ENCODE measurements around the gene CAPS.

Gene CAPS

DNA sequence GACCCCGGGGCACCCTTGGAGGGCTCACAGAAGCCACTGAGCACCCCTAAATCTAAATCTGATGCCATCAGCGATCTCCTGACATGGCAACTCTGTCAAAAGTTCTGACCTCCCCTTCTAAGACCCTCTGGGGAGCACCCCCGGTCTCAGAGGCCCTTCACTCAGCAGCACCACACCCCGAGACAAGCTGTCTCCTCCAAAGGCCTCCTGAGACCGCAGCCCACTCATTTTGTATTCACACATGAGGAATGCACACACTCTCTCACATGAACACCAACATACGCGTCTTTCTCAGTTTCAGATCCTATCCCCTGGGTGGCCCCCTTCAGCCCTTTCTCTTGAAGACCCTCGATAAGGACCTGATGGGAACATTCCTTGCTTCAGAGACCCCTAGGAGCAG is 13.1 kb upstream of the CAPS start:
- Histone ChIP-seq H3K9me3 (ENCODE audit: control insufficient read depth, low read length) (no peaks in the 10 kb centered on the region), H3K36me3 (ENCODE audit: control insufficient read depth, insufficient read depth, low read length) (peaks cover 31% of the 10 kb centered on the region), H3K27ac (ENCODE audit: low read depth, low read length, severe bottlenecking) (no peak overlapping the region), H3K4me1 (ENCODE audit: control insufficient read depth, insufficient read depth, low read length, poor library complexity, severe bottlenecking) (no peaks in the 10 kb centered on the region), H3K4me3 (ENCODE audit: extremely low read depth, insufficient read depth, low read length, poor library complexity, severe bottlenecking) (no peak overlapping the region)
- WGBS, 2 experiments (ENCODE audit: insufficient coverage in 2 of 2) = 97 to 98% methylated on average over 8 of the region's 8 CpGs

DNA sequence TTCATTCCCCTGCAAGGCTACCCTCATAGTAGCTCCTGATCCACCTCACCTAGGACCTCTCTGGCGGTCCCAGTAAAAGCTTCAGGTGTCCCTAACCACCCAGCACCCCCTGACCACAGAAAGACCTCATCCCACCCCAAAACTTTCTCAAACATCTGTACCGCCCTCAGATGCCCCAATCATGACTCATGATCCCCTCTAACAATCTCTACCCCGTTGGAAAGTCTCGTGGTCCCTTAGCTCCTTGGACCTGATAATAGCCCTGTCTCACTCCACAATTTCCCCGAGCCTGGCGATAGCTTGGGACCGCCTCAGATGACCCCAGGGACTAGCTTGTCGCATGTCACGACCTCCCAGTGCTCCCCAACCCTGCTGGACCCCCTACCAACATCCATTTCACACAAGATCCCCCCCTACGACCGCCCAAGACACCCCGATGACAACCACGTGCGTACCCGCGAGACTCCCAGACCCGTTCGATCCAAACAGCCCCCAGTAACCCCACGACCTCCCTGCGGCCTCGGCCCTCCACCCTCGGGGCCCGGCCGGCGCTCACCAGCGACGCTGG is 10.9 kb upstream of the CAPS start:
- peak overlapping the region; percentile 97 for H3K27ac ChIP-seq (ENCODE audit: low read depth, low read length, severe bottlenecking)
- 0% methylated on average over 5 to 25 of the region's 27 CpGs for WGBS, 2 experiments (ENCODE audit: insufficient coverage in 2 of 2)
- no peaks in the 10 kb centered on the region for H3K9me3 ChIP-seq (ENCODE audit: control insufficient read depth, low read length)
- H3K36me3 ChIP-seq (ENCODE audit: control insufficient read depth, insufficient read depth, low read length) = peaks cover 21% of the 10 kb centered on the region
- H3K4me3 ChIP-seq (ENCODE audit: extremely low read depth, insufficient read depth, low read length, poor library complexity, severe bottlenecking) = peak overlapping the region; percentile 95
- no peaks in the 10 kb centered on the region for H3K4me1 ChIP-seq (ENCODE audit: control insufficient read depth, insufficient read depth, low read length, poor library complexity, severe bottlenecking)

DNA sequence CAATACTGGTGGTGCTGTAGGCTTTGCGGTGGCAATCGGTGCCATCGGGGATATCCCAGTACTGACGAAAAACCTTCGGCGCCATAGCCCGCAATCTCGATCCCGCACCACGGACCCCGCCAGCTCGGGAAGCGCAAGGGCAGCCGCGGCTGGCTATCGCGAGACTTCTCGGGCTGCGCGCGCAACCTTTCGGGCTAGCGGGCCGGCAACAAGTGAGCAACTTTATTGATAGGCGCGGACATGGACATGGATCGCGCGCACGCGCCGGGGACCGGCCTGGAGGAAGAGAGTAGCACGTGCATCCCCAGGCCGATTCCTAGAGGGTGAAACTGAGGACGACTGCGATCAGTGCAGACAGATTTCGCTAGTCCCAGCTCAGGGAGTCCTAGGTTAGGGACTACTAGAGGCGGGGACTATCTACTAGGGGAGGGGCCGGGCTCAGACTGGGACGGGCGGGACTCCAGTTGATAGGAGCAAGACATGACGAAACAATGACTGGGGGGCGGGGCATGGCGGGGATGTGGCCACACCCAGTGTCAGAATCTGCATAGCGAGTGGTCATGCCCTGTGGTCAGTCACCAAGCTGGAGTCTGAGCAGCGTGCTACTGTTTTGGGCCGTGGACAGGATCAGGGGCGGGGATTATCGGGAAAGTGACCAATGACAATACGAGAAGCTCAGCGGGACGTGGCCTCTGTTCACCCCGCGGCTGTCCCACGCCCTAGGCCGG is 10.3 kb upstream of the CAPS start, which contains the start of gene NDUFA11:
NDUFA11 (minus strand) TSS at position 167 of the 728 bp plus-strand sequence; CDS start at position 85, 82 bp downstream.
- H3K4me1 ChIP-seq (ENCODE audit: control insufficient read depth, insufficient read depth, low read length, poor library complexity, severe bottlenecking) = no peaks in the 10 kb centered on the region
- peaks cover 21% of the 10 kb centered on the region for H3K36me3 ChIP-seq (ENCODE audit: control insufficient read depth, insufficient read depth, low read length)
- peak within 1 kb of the TSS; percentile 95 for H3K4me3 ChIP-seq (ENCODE audit: extremely low read depth, insufficient read depth, low read length, poor library complexity, severe bottlenecking)
- 0% methylated on average over 57 of the region's 57 CpGs for WGBS, 2 experiments (ENCODE audit: insufficient coverage in 2 of 2)
- H3K27ac ChIP-seq (ENCODE audit: low read depth, low read length, severe bottlenecking) = peak within 1 kb of the TSS; percentile 97
- H3K9me3 ChIP-seq (ENCODE audit: control insufficient read depth, low read length) = no peaks in the 10 kb centered on the region

DNA sequence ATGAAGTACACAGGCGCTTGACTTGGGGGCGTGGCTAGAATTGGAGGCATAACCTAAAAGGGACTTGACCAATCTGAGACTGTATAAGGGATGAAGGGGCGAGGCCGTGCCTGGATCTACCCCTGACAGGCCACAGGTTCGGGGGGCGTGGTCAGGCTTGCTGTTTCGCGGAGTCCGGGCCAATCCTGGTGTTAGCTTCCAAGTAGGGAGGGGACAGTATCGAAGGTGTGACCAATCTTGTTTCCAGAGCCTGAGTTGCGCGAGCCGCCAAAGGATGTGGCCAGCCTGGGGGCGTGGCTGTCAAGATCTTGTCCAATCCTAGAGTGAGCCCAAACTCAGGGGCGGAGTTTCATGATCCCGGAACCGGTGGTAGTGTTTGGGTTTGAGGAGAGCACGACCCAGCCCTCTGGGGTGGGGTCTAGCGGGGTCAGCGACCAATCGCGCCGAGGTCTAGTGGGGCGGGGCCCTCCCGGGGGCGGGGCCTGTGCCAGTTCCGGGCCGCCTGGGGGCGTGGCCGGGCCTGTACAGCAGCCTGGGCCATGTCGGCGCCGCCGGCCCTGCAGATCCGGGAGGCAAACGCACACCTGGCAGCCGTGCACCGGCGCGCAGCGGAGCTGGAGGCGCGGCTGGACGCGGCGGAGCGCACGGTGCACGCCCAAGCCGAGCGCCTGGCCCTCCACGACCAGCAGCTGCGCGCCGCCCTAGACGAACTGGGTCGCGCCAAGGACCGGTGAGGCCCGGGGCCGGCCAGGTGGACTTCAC is 9.5 kb upstream of the CAPS start, which contains the start of gene VMAC:
VMAC (plus strand) TSS at position 521 of the 762 bp plus-strand sequence; CDS start at position 540, 19 bp downstream.
- WGBS, 2 experiments (ENCODE audit: insufficient coverage in 2 of 2) = 1 to 2% methylated on average over 51 to 54 of the region's 61 CpGs
- no peaks in the 10 kb centered on the region for H3K9me3 ChIP-seq (ENCODE audit: control insufficient read depth, low read length)
- H3K4me1 ChIP-seq (ENCODE audit: control insufficient read depth, insufficient read depth, low read length, poor library complexity, severe bottlenecking) = no peaks in the 10 kb centered on the region
- peak within 1 kb of the TSS; percentile 95 for H3K4me3 ChIP-seq (ENCODE audit: extremely low read depth, insufficient read depth, low read length, poor library complexity, severe bottlenecking)
- H3K36me3 ChIP-seq (ENCODE audit: control insufficient read depth, insufficient read depth, low read length) = peaks cover 21% of the 10 kb centered on the region
- peak within 1 kb of the TSS; percentile 97 for H3K27ac ChIP-seq (ENCODE audit: low read depth, low read length, severe bottlenecking)

DNA sequence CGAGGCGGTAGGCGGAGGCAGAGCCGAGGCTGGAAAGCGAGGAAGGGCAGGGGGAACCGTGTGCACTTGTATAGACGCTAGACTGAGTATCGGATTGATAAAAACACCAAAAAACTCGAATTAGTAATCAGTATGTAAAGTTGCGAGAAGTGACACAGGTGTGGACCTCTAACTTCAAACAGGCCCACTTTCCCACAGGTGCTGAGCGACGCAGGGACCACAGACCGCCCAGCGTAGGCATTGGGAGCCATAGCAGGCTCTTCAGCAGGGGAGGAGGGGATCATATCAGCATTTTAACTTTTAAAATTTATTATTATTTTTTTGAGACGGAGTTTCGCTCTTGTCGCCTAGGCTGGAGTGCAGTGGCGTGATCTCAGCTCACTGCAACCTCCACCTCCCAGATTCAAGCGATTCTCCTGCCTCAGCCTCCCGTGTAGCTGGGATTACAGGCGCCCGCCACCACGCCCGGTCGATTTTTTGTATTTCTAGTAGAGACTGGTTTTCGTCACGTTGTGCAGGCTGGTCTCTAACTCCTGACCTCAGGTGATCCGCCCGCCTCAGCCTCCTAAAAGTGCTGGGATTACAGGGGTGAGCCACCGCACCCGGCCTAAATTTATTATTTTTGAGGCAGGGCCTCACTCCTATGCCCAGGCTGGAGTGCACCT is 8.8 kb upstream of the CAPS start:
- Histone ChIP-seq H3K9me3 (ENCODE audit: control insufficient read depth, low read length) (no peaks in the 10 kb centered on the region), H3K4me3 (ENCODE audit: extremely low read depth, insufficient read depth, low read length, poor library complexity, severe bottlenecking) (peak overlapping the region; percentile 95), H3K27ac (ENCODE audit: low read depth, low read length, severe bottlenecking) (no peak overlapping the region), H3K36me3 (ENCODE audit: control insufficient read depth, insufficient read depth, low read length) (peaks cover 16% of the 10 kb centered on the region), H3K4me1 (ENCODE audit: control insufficient read depth, insufficient read depth, low read length, poor library complexity, severe bottlenecking) (no peaks in the 10 kb centered on the region)
- WGBS, 2 experiments (ENCODE audit: insufficient coverage in 2 of 2) = 54 to 58% methylated on average over 17 to 23 of the region's 31 CpGs

DNA sequence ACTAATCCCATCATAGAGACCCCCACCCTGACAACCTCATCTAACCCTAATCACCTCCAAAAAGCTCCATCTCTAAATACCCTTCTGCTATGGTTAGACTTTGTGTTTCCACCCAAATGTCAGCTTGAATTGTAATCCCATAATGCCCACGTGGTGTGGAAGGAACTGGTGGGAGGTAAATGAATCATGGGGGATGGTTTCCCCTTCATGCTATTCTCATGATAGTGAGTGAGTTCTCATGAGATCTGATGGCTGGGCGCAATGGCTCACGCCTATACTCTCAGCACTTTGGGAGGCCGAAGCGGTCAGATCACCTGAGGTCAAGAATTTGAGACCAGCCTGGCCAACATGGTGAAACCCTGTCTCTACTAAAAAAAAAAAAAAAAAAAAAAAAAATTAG is 6.8 kb upstream of the CAPS start:
- 40 to 75% methylated on average over 1 to 4 of the region's 5 CpGs for WGBS, 2 experiments (ENCODE audit: insufficient coverage in 2 of 2)

DNA sequence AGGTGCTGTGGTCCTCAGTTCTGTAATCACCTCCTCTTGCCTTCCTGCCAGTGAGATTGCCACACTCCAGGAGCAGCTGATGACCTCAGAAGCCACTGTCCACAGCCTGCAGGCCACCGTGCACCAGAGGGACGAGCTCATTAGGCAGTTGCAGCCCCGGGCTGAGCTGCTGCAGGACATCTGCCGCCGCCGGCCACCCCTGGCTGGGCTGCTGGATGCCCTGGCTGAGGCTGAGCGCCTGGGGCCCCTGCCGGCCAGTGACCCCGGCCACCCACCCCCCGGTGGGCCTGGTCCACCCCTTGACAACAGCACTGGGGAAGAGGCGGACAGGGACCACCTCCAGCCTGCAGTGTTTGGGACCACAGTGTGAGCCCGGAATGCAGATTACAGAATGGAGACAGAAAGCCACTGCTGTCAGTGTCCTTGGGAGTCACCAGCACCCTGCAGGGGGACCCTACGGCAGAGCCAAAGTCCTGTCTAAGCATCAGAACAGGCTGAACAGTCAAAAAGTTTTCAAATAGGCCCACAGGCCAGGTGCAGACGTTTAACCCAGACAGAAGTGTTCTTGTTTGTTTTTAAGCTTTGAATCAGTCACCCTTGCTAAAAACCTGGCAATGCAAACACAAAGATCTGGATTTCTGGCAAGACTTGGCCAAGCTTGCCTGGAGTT is 5.1 kb upstream of the CAPS start:
- no peaks in the 10 kb centered on the region for H3K9me3 ChIP-seq (ENCODE audit: control insufficient read depth, low read length)
- H3K36me3 ChIP-seq (ENCODE audit: control insufficient read depth, insufficient read depth, low read length) = peaks cover 7% of the 10 kb centered on the region
- H3K27ac ChIP-seq (ENCODE audit: low read depth, low read length, severe bottlenecking) = no peak overlapping the region
- whole genome bisulfite sequencing, 2 experiments (ENCODE audit: insufficient coverage in 2 of 2) = 88 to 89% methylated on average over 13 to 14 of the region's 14 CpGs
- H3K4me1 ChIP-seq (ENCODE audit: control insufficient read depth, insufficient read depth, low read length, poor library complexity, severe bottlenecking) = no peaks in the 10 kb centered on the region
- no peak overlapping the region for H3K4me3 ChIP-seq (ENCODE audit: extremely low read depth, insufficient read depth, low read length, poor library complexity, severe bottlenecking)

More for the DNA sequence above, 6.8 kb upstream of the CAPS start:
- Histone ChIP-seq H3K4me3 (ENCODE audit: extremely low read depth, insufficient read depth, low read length, poor library complexity, severe bottlenecking) (no peak overlapping the region), H3K36me3 (ENCODE audit: control insufficient read depth, insufficient read depth, low read length) (peaks cover 3% of the 10 kb centered on the region), H3K27ac (ENCODE audit: low read depth, low read length, severe bottlenecking) (no peak overlapping the region), H3K9me3 (ENCODE audit: control insufficient read depth, low read length) (no peaks in the 10 kb centered on the region), H3K4me1 (ENCODE audit: control insufficient read depth, insufficient read depth, low read length, poor library complexity, severe bottlenecking) (no peaks in the 10 kb centered on the region)

DNA sequence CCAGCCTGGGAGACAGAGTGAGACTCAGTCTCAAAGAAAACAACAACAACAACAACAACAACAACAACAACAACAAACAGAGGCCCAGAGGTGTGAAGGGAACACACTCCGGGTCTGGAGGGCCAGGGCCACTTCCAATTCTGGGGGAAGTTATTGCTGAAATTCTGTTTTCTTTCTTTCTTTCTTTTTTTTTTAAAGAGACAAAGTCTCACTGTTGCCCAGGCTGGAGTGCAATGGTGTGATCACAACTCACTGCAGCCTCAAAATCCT is 3.5 kb upstream of the CAPS start:
- 100% methylated on average over 1 of the region's 1 CpG; no CpG with 5 or more reads in 1 of the 2 experiments for WGBS, 2 experiments (ENCODE audit: insufficient coverage in 2 of 2)
- peak overlapping the region; percentile 7 for H3K27ac ChIP-seq (ENCODE audit: low read depth, low read length, severe bottlenecking)
- H3K4me3 ChIP-seq (ENCODE audit: extremely low read depth, insufficient read depth, low read length, poor library complexity, severe bottlenecking) = no peak overlapping the region
- no peaks in the 10 kb centered on the region for H3K4me1 ChIP-seq (ENCODE audit: control insufficient read depth, insufficient read depth, low read length, poor library complexity, severe bottlenecking)
- no peaks in the 10 kb centered on the region for H3K9me3 ChIP-seq (ENCODE audit: control insufficient read depth, low read length)
- H3K36me3 ChIP-seq (ENCODE audit: control insufficient read depth, insufficient read depth, low read length) = peaks cover 17% of the 10 kb centered on the region

DNA sequence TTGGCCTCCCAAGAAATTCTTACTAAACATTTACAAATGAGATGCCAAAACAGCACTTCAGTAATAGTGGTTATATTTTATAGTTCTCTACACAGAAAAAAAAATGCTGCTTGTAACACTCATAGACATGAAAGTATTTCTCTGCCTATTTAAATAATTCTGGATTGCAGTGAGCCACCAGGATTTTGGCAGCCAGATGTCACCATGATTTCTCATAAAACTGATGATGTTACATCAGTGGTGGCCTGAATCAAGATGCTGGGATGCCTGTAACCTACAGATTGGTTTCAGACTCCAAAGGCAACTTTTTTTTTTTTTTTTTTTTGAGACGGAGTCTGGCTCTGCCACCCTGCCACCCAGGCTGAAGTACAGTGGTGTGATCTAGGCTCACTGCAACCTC is 2.7 kb upstream of the CAPS start:
- Histone ChIP-seq H3K27ac (ENCODE audit: low read depth, low read length, severe bottlenecking) (no peak overlapping the region), H3K4me3 (ENCODE audit: extremely low read depth, insufficient read depth, low read length, poor library complexity, severe bottlenecking) (no peak overlapping the region), H3K9me3 (ENCODE audit: control insufficient read depth, low read length) (no peaks in the 10 kb centered on the region), H3K36me3 (ENCODE audit: control insufficient read depth, insufficient read depth, low read length) (peaks cover 24% of the 10 kb centered on the region), H3K4me1 (ENCODE audit: control insufficient read depth, insufficient read depth, low read length, poor library complexity, severe bottlenecking) (no peaks in the 10 kb centered on the region)
- WGBS, 2 experiments (ENCODE audit: insufficient coverage in 2 of 2) = no CpG with 5 or more reads among the region's 1 CpG

DNA sequence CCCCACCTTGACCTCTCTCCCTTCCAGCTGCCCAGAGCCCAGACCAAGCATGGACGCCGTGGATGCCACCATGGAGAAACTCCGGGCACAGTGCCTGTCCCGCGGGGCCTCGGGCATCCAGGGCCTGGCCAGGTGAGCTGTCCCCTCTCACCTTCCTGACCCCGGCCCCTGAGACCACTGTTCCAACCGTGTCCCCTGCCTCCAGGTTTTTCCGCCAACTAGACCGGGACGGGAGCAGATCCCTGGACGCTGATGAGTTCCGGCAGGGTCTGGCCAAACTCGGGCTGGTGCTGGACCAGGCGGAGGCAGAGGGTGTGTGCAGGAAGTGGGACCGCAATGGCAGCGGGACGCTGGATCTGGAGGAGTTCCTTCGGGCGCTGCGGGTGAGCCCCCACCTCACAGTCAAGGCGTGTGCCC is 312 bp downstream of the CAPS start:
- peaks cover 52% of the 10 kb centered on the region for H3K36me3 ChIP-seq (ENCODE audit: control insufficient read depth, insufficient read depth, low read length)
- H3K27ac ChIP-seq (ENCODE audit: low read depth, low read length, severe bottlenecking) = no peak overlapping the region
- H3K4me1 ChIP-seq (ENCODE audit: control insufficient read depth, insufficient read depth, low read length, poor library complexity, severe bottlenecking) = no peaks in the 10 kb centered on the region
- 92 to 93% methylated on average over 19 to 21 of the region's 22 CpGs for WGBS, 2 experiments (ENCODE audit: insufficient coverage in 2 of 2)
- no peak overlapping the region for H3K4me3 ChIP-seq (ENCODE audit: extremely low read depth, insufficient read depth, low read length, poor library complexity, severe bottlenecking)
- no peaks in the 10 kb centered on the region for H3K9me3 ChIP-seq (ENCODE audit: control insufficient read depth, low read length)

Data from mesodermal cell (in vitro differentiated cells).